AG04450 (cell line): Measurements from ENCODE around the gene ACSL5. TPM values are rescaled to one million over a fixed set of nuclear protein-coding genes. Genes with fewer than 3 reads are reported as not detected.

Source experiments
- CTCF ChIA-PET: fragments of 300-600, 350-600 bp; formaldehyde crosslinking; extraction: SDS; loops from one replicate; lab custom pipeline; 2022; ENCODE audit warnings: antibody characterized with exemption, inconsistent platforms; lab: Charles Lee
- POLR2A ChIA-PET: fragments of 350-600 bp; formaldehyde crosslinking; extraction: SDS; loops from one replicate; lab custom pipeline; 2021; ENCODE audit warnings: antibody characterized with exemption, inconsistent platforms; lab: Yijun Ruan, JAX
- DNase-seq: peaks from one replicate; pipeline ENCODE4 v3.0.0-alpha.2; 2011; ENCODE audit warnings: low read depth, low spot score
- H3K27ac ChIP-seq: one replicate; pipeline ENCODE4 v1.5.1; 2012; ENCODE audit warnings: low read depth, low read length, control low read depth
- H3K27me3 ChIP-seq: one replicate; pipeline ENCODE4 v1.6.0; 2012; ENCODE audit warnings: low read length; ENCODE audit not compliant: control insufficient read depth, insufficient read depth
- H3K4me3 ChIP-seq: 2 replicates; pipeline ENCODE4 v1.5.1; 2011; ENCODE audit warnings: mild to moderate bottlenecking, low read depth, low read length, control low read depth
- H3K9me3 ChIP-seq: 2 replicates; pipeline ENCODE4 v1.5.1; 2012; ENCODE audit warnings: low read length; ENCODE audit not compliant: control insufficient read depth, insufficient read depth
- CTCF ChIP-seq: IDR thresholded peaks from 2 replicates; pipeline ENCODE4 v1.5.1; 2011; ENCODE audit warnings: low read depth, low read length, control low read depth, inconsistent platforms
- polyA plus RNA-seq: library from polyadenylated mRNA; depleted of rRNA; stranded (reverse); fragments of >200 nt; gene quantifications from 2 replicates; pipeline ENCODE4 v1.2.3, GENCODE V29; 2011

ACSL5 gene
- polyA plus RNA-seq, 1 experiment: 2.0 TPM

- no peak for DNase-seq
- no peaks in the 10 kb centered on the region for H3K27me3 ChIP-seq
- H3K9me3 ChIP-seq: no peaks in the 10 kb centered on the region
- no peak overlapping the region for H3K4me3 ChIP-seq
- ChIA-PET POLR2A (no interaction called here), CTCF (interaction anchor here (1.0 kb wide), 1 partner anchor 10 kb away, joined by 3 read pairs; no protein-coding TSS in a partner anchor)
- TF ChIP-seq CTCF: no peak
- H3K27ac ChIP-seq: no peak overlapping the region
Measured at GRCh38 chr10:112465299-112465883, 91.5 kb downstream of the ACSL5 start.

GRCh38 chr10:112466802-112467201 lies 92.9 kb downstream of the ACSL5 start:
- CTCF ChIA-PET: interaction anchor here (1.0 to 1.6 kb wide), 2 partner anchors 8 to 919 kb away, joined by 3 to 8 read pairs; no protein-coding TSS in a partner anchor
- Histone ChIP-seq H3K4me3 (no peak overlapping the region), H3K9me3 (no peaks in the 10 kb centered on the region), H3K27me3 (no peaks in the 10 kb centered on the region), H3K27ac (no peak overlapping the region)
- TF ChIP-seq CTCF: no peak
- no peak for DNase-seq
- POLR2A ChIA-PET: no interaction called here

GRCh38 chr10:112467541-112468075 lies 93.7 kb downstream of the ACSL5 start:
- no peak for TF ChIP-seq CTCF
- DNase-seq: no peak
- CTCF ChIA-PET: interaction anchor here (1.0 to 1.6 kb wide), 2 partner anchors 9 to 918 kb away, joined by 3 to 8 read pairs; no protein-coding TSS in a partner anchor
- H3K4me3 ChIP-seq: no peak overlapping the region
- POLR2A ChIA-PET: no interaction called here
- no peaks in the 10 kb centered on the region for H3K27me3 ChIP-seq
- no peak overlapping the region for H3K27ac ChIP-seq
- H3K9me3 ChIP-seq: no peaks in the 10 kb centered on the region

- no peak overlapping the region for H3K4me3 ChIP-seq
- ChIA-PET CTCF (interaction anchor here (0.6 to 7.4 kb wide), 60 partner anchors 8 to 1053 kb away, joined by 3 to 120 read pairs (median 4); partner anchors contain the start of genes VTI1A and ZDHHC6), POLR2A (no interaction called here)
- H3K27ac ChIP-seq: no peak overlapping the region
- no peaks in the 10 kb centered on the region for H3K27me3 ChIP-seq
- TF ChIP-seq CTCF: peak; percentile 66
- no peaks in the 10 kb centered on the region for H3K9me3 ChIP-seq
- peak; percentile 23 for DNase-seq
Measured at GRCh38 chr10:112471878-112472487, 98.1 kb downstream of the ACSL5 start.
